HG02884 (cell line): Measurements from ENCODE around the gene KLRC2.
"Not testable (repeated sequence)": the region's sequence is repeated elsewhere in the genome, so short reads cannot be mapped to it uniquely, and the experiment has no call there.

Experiments
- ATAC-seq: cut with Tn5 transposase; IDR thresholded peaks from one replicate; pipeline ENCODE4 v1.9.1; 2021; ENCODE audit warnings: mild to moderate bottlenecking, moderate library complexity; ENCODE audit not compliant: unreplicated experiment

KLRC2 gene

DNA sequence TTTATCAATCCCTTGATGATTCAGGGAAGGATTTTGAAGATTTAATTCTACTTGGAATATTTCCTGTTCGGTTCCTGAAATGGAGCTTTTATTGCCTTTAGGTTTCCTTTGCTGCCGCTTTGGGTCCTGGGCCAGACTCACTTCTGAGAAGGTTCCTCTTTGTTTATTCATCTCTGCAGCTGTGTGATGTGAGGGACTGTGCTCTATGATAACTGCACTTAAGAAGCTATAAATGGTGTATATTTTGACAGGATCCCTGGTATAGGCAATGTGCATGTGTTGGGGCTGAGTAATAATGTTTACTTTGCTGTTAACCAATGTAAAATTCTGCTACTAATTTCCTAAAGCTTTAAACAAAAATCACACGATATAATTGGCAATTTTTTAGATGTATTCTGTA, at the start of gene KLRC2:
Gene KLRC2 (minus strand): TSS at position 195 of the 400 bp plus-strand sequence. CDS start 24 bp downstream, at position 171.
- not testable (repeated sequence) for ATAC-seq

DNA sequence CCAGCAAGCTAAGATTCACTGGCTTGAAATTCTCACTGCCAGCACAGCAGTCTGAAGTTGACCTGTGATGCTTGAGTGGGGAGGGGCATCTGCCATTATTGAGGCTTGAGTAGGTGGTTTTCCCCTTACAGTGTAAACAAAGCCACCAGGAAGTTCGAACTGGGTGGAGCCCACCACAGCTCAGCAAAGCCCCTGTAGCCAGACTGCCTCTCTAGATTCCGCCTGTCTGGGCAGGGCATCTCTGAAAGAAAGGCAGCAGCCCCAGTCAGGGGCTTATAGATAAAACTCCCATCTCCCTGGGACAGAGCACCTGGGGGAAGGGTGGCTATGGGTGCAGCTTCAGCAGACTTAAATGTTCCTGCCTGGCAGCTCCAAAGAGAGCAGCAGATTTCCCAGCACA, 46.1 kb upstream of the KLRC2 start:
- not testable (repeated sequence) for ATAC-seq

DNA sequence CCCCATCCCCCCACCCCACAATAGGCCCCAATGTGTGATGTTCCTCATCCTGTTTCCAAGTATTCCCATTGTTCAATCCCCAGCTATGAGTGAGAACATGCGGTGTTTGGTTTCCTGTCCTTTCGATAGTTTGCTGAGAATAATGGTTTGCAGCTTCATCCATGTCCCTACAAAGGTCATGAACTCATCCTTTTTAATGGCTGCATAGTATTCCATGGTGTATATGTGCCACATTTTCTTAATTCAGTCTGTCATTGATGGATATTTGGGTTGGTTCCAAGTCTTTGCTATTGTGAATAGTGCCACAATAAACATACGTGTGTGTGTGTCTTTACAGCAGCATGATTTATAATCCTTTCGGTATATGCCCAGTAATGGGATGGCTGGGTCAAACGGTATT, 37.0 kb upstream of the KLRC2 start:
- ATAC-seq, result not testable (repeated sequence)

DNA sequence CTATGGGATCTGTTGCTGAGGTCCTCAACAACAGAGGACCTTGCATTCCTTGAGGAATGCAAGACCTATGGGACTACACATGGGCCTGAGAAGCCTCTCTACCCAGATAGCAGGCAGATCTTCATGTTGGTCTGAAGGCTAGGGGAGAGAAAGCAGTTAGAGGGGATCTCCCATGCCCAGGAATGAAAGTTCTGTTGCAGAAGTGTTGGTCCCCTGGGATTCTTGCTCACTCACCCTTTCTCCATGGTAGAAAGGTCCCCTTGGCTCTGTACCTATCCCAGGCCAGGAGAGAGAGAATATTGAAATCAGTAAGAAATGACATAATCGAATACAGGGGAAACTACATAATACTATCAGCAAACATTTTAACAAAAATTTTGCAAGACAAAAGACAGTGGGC, 33.9 kb upstream of the KLRC2 start:
- ATAC-seq, result no peak

DNA sequence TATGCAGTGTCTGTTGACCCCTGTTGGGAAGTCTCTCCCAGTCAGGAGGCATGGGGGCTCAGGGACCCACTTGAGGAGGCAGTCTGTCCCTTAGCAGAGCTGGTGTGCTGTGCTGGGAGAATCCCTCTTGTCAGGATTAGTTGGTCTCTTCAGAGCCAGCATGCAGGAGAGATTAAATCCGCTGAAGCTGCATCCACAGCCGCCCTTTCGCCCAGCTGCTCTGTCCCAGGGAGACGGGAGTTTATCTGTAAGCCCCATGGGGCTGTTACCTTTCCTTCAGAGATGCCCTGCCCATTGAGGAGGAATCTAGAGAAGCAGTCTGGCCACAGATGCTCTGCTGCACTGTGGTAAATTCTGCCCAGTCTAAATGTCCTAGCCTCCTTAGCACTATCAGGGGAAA, 30.5 kb upstream of the KLRC2 start:
- no peak for ATAC-seq

DNA sequence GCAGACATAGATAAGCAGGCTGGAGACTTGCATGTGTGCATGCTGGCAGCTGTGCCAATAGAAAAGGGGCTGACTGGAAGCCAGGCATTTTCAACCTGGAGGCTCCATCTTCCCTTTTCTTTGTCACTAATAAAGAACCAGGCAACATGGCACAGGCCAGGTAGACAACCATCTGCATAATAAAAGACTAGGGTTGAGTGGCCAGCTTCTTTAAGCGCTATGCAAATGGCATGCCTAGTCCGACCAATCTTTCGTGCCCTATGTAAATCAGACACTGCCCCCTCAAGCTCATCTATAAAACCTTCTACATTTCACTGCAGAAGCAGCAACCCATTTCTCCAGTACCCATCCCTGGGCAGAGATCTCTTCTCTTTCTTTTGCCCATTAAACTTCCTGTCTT, 21.9 kb upstream of the KLRC2 start:
- no peak for ATAC-seq

DNA sequence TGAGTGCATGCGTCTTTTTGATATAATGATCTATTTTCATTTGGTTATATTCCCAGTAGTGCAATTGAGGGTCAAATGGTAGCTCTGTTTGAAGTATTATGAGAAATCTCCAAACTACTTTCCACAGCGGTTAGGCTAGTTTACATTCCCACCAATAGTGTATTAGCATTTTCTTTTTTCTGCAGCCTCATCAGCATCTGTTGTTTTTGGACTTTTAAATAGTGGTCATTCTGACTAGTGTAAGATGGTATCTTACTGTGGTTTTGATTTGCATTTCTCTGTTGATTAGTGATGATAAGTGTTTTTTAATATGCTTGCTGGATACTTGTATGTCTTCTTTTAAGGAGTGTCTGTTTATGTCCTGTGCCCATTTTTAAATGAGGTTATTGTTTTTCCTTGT, 21.0 kb upstream of the KLRC2 start:
- no peak for ATAC-seq

DNA sequence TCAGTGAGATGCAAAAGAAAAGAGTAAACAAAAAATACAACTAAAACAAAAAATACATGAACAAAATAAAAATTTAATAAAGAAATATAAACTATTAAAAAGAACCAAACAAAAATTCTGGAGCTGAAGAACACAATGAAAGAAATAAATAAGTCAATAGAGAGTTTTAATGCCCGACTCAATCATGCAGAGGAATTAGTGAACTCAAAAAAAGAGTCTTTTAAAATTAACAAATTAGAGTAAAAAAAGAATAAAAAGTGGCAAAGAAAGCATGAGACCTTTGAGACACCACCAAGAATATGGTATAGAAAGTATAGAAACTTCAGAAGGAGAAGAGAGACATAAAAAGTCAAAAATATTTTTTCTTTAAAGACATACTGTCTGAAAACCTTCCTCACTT, 20.0 kb upstream of the KLRC2 start:
- no peak for ATAC-seq

DNA sequence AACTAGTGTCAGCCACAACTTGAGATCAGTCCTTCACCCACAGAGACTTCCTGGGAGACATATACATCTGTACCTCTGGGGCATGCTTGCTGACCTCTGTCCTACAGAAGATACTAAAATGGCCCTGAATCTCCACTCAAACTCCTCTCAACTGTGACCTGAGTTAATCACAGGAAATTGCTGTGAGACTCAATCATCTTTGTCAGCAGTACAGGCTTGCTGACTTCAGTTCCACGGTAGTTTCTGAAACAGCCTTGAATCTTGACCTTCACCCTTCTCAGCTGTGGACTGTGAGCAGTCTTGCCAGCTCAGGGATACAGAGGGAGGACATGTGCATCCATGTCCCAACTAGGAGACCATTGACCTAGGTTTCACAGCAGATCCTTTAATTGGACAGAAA, 18.7 kb upstream of the KLRC2 start:
- no peak for ATAC-seq

DNA sequence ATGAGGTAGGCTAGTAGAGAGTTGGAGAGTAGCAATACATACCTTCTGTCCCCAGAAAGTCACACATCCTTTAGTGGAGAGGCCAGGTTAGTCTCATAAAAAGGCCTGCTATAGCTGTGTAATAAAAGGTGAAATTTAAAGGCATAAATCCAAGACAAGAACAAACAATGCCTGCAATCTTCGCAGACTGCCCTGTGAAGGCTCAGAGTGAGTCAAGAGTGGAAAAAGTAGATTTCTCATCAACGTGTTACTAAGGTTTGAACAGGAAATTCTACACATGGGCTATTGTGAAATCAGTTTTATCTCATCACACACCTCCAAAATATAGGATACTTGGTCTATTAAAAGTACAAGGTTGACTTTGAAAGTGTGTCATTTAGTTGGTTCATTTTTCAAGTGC, 17.3 kb upstream of the KLRC2 start, which contains the start of gene KLRC1:
Gene KLRC1 (minus strand): TSS at position 222 of the 400 bp plus-strand sequence. CDS start 2,221 bp downstream, outside the sequence.
- no peak for ATAC-seq

DNA sequence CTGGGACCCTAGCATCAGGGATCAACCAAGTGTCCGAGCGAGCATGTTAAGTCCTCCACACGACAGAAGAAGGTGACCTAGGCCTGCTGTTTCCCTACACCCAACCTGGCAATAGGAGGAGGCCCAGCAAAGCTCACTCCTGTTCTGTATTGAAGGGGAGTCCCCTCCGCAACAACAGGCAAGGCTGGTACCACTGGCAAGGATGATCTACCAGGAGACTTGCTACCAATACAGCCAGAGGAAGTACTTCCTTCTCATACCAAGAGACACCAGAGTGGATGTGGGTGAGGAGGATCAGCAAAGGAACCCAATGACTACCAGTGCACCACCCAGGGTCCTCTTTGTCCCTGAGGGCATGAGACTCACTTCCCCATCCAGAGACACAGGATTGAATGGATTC, 12.4 kb upstream of the KLRC2 start:
- ATAC-seq, result no peak

DNA sequence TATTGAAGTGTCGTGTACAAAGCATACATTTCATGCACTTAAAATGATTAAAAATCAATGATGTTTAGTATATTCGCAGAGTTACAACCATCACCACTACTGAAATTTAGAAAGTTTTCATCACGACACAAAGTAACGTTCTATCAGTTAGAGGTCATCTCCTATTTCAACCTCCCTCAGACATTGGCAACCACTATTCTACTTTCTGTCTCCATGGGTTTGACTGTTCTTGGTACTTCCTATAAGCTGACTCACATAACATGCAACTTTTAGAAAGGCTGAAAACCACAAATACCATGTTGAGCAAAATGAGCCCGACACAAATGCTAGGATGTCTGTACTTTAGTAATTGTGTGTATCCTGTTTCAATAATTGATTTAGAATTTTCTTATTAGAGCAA, 10.2 kb upstream of the KLRC2 start:
- not testable (repeated sequence) for ATAC-seq

DNA sequence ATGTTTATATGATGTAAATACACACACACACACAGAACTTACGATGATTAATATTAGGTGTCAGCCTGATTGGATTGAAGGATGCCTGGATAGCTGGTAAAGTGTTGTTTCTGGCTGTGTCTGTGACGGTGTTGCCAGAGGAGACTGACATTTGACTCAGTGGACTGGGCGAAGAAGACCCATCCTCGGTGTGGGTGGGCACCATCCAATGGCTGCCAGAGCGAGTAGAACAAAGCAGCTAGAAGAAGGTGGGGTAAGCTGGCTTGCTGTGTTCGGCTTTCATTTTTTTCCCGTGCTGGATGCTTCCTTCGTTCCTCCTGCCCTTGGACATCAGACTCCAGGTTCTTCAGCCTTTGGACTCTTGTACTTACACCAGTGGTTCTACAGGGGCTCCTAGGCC, 5.3 kb upstream of the KLRC2 start:
- not testable (repeated sequence) for ATAC-seq

DNA sequence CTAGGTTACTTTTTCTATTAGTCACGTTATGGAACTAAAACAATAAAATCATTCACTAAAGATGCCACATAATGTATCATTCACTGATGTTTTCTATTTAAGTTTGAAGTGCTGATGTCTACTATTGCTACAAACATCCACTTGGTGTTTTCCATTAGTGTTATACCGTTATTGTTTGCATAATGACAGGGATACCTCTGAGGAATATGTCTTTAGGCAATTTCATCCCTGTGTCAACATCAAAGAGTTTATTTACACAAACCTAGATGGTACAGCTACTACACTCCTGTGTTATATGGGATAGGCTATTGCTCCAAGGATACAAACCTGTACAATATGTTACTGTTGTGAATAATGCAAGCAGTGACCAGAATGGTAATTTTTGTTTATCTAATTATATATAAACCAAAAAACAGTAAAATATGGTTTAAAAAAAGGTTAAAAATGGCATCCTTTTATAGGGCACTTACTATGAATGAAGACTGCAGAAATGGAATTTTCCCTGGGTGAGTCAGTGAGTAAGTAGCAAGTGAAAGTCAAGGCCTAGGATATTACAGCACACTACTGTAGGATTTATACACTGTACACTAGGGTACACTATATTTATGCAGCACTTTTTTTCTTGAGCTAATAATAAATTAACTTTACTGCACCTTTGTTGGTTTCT, 3.9 kb upstream of the KLRC2 start:
- ATAC-seq, result not testable (repeated sequence)

DNA sequence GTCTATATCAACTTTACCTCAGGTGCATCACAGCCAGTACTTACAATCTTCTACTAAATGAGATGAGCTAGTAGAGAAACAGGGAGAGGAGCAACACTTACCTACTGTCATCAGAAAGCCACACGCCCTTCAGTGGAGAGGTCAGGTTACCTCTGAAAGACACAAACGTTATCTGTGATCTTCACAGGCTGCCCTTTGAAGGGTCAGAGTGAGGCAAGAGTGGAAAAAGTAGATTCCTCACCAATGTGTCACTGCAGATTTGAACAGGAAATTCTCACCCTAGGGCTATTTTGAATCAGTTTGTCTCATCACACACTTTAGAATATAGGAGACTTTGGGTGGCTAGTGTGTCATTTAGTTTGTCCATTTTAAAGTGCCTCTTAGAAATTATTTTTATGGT, 1.8 kb upstream of the KLRC2 start:
- not testable (repeated sequence) for ATAC-seq

DNA sequence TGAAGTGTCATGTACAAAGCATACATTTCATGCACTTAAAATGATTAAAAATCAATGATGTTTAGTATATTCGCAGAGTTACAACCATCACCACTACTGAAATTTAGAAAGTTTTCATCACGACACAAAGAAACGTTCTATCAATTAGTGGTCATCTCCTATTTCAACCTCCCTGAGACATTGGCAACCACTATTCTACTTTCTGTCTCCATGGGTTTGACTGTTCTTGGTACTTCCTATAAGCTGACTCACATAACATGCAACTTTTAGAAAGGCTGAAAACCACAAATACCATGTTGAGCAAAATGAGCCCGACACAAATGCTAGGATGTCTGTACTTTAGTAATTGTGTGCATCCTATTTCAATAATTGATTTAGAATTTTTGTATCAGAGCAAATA, 5.2 kb downstream of the KLRC2 start:
- not testable (repeated sequence) for ATAC-seq

DNA sequence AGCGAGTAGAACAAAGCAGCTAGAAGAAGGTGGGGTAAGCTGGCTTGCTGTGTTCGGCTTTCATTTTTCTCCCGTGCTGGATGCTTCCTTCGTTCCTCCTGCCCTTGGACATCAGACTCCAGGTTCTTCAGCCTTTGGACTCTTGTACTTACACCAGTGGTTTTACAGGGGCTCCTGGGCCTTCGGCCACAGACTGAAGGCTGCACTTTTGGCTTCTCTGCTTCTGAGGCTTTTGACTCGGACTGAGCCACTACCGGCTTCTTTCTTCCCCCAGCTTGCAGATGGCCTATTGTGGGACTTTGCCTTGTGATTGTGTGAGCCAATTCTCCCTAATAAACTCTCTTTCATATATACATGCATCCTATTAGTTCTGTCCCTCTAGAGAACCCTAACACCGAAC, 9.9 kb downstream of the KLRC2 start:
- ATAC-seq, result not testable (repeated sequence)

DNA sequence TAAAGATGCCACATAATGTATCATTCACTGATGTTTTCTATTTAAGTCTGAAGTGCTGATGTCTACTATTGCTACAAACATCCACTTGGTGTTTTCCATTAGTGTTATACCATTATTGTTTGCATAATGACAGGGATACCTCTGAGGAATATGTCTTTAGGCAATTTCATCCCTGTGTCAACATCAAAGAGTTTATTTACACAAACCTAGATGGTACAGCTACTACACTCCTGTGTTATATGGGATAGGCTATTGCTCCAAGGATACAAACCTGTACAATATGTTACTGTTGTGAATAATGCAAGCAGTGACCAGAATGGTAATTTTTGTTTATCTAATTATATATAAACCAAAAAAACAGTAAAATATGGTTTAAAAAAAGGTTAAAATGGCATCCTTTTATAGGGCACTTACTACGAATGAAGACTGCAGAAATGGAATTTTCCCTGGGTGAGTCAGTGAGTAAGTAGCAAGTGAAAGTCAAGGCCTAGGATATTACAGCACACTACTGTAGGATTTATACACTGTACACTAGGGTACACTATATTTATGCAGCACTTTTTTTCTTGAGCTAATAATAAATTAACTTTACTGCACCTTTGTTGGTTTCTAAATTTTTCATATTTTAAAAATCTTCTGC, 11.4 kb downstream of the KLRC2 start:
- ATAC-seq, result not testable (repeated sequence)

DNA sequence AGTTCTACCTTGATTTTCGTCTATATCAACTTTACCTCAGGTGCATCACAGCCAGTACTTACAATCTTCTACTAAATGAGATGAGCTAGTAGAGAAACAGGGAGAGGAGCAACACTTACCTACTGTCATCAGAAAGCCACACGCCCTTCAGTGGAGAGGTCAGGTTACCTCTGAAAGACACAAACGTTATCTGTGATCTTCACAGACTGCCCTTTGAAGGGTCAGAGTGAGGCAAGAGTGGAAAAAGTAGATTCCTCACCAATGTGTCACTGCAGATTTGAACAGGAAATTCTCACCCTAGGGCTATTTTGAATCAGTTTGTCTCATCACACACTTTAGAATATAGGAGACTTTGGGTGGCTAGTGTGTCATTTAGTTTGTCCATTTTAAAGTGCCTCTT, 13.7 kb downstream of the KLRC2 start:
- ATAC-seq, result not testable (repeated sequence)

DNA sequence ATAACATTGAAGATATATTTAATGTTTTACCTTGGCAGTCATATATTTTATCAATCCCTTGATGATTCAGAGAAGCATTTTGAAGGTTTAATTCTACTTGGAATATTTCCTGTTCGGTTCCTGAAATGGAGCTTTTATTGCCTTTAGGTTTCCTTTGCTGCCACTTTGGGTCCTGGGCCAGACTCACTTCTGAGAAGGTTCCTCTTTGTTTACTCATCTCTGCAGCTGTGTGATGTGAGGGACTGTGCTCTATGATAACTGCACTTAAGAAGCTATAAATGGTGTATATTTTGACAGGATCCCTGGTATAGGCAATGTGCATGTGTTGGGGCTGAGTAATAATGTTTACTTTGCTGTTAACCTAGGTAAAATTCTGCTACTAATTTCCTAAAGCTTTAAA, 15.5 kb downstream of the KLRC2 start, which contains the start of gene KLRC3:
Gene KLRC3 (minus strand): TSS at position 262 of the 400 bp plus-strand sequence. CDS start 45 bp downstream, at position 217.
- ATAC-seq, result not testable (repeated sequence)

DNA sequence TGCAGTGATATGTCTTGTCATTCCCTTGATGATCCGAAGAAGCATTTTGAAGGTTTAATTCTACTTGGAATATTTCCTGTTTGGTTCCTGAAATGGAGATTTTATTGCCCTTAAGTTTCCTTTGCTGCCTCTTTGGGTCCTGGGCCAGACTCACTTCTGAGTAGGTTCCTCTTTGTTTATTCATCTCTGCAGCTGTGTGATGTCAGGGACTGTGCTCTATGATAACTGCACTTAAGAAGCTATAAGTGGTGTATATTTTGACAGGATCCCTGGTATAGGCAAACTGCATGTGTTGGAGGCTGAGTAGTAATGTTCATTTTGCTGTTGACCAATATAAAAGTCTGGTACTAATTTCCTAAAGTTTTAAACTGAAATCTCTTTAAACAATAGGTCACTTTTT, 26.4 kb downstream of the KLRC2 start, which contains the start of gene KLRC4:
Gene KLRC4 (minus strand): TSS at position 366 of the 400 bp plus-strand sequence. CDS start 182 bp downstream, at position 184.
- no peak for ATAC-seq

DNA sequence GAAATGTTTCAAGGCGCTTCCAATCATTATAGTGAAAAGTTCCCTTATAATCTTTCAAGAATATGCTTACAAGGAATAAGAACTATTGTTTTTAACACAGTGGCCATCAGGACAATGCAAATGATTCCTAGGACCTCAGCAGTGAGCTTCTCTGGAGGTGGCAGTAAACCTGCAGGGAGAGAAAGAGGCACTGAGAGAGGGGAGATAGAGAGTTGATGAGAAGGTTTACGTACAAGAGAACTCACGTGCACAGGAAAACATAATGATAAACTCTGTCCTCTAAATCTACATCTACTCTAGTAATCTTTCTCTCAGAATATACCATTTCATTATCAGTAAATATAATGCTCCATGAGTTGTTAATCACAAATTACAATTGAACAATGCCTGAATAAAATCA, 27.0 kb downstream of the KLRC2 start:
- ATAC-seq, result no peak
